Central memory CD8-positive, alpha-beta T cell (primary cell): Measurements from ENCODE around the gene SWAP70.

Experiments used
- ATAC-seq: fragments of 150-1000 bp; cut with Tn5 transposase; replicated peaks from 2 replicates; pipeline ENCODE4 v1.10.0; 2022; ENCODE audit warnings: mild to moderate bottlenecking, moderate FRiP score, moderate number of reproducible peaks; ENCODE audit not compliant: poor library complexity, severe bottlenecking; ENCODE audit errors: extremely low read depth
- DNase-seq, 2 donors: peaks; one replicate each; pipeline ENCODE4 v3.0.0; 2021; ENCODE audit warnings: low spot score in 2 of 2
- H3K27ac Mint-ChIP-seq: one replicate; pipeline ENCODE4 v1.8.0; 2022; ENCODE audit warnings: low read depth, mild to moderate bottlenecking, moderate library complexity, mixed read lengths
- H3K27me3 Mint-ChIP-seq: one replicate; pipeline ENCODE4 v1.8.0; 2022; ENCODE audit warnings: mixed read lengths
- H3K36me3 Mint-ChIP-seq: one replicate; pipeline ENCODE4 v1.8.0; 2022; ENCODE audit warnings: mild to moderate bottlenecking, moderate library complexity, mixed read lengths; ENCODE audit not compliant: insufficient read depth
- H3K4me1 Mint-ChIP-seq: one replicate; pipeline ENCODE4 v1.8.0; 2022; ENCODE audit warnings: mixed read lengths
- H3K4me3 Mint-ChIP-seq: one replicate; pipeline ENCODE4 v1.8.0; 2022; ENCODE audit warnings: mild to moderate bottlenecking, moderate library complexity, mixed read lengths
- H3K9me3 Mint-ChIP-seq: one replicate; pipeline ENCODE4 v1.8.0; 2022; ENCODE audit warnings: mixed read lengths

The SWAP70 gene

GRCh38 chr11:9719566-9720289 is 55.9 kb downstream of the SWAP70 start:
- H3K27me3 Mint-ChIP-seq, result no peaks in the 10 kb centered on the region
- no peak for ATAC-seq
- H3K27ac Mint-ChIP-seq, result no peak overlapping the region
- no peaks in the 10 kb centered on the region for H3K4me1 Mint-ChIP-seq
- no peaks in the 10 kb centered on the region for H3K9me3 Mint-ChIP-seq
- no peaks in the 10 kb centered on the region for H3K36me3 Mint-ChIP-seq
- H3K4me3 Mint-ChIP-seq, result no peak overlapping the region
- DNase-seq, result no peak

DNA sequence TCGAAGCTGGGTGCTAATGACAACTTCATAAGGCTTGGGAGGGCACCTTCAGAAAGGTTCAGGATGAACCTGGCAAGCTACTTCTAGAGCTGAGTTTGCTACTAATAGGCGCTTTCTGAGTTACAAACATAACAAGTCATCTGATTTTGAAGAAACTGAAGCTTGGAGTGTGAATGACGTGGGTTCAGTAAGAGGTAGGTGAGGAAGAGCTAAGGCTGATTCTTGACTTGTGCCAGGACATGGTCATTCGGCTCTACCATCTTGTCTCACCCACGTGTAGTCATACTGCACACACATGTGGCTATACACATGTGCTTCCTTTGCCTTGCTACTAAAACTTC is 56.4 kb downstream of the SWAP70 start:
- ATAC-seq, result no peak
- H3K4me1 Mint-ChIP-seq, result no peaks in the 10 kb centered on the region

GRCh38 chr11:9722023-9722422 is 58.1 kb downstream of the SWAP70 start:
- Mint-ChIP-seq H3K4me3 (no peak overlapping the region), H3K27ac (no peak overlapping the region), H3K36me3 (no peaks in the 10 kb centered on the region), H3K9me3 (no peaks in the 10 kb centered on the region), H3K27me3 (no peaks in the 10 kb centered on the region), H3K4me1 (no peaks in the 10 kb centered on the region)
- no peak for DNase-seq
- ATAC-seq, result no peak

More for the DNA sequence above, 56.4 kb downstream of the SWAP70 start:
- no peaks in the 10 kb centered on the region for H3K9me3 Mint-ChIP-seq
- H3K27ac Mint-ChIP-seq, result no peak overlapping the region
- H3K27me3 Mint-ChIP-seq, result no peaks in the 10 kb centered on the region
- no peak for DNase-seq
- H3K4me3 Mint-ChIP-seq, result no peak overlapping the region
- H3K36me3 Mint-ChIP-seq, result no peaks in the 10 kb centered on the region

DNA sequence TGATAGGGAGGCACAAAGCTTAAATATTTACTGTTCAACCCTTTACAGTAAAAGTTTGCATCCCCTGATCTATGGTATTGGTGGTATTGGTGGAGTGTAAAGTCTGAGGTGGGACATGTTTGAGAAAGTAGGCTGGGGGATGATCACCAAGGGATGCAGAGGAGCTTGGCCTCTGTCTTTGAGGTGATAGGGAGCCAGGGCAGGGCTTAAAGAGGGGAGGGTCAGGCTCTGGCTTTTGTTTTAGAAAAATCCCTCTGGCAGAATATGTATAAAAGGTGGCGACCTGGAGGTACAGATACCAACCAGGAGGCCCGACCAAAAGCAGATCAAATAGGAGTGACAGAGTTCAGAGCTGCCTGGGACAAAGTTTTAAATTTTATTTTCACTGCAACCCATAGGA is 59.0 kb downstream of the SWAP70 start:
- no peak overlapping the region for H3K4me3 Mint-ChIP-seq
- no peak overlapping the region for H3K27ac Mint-ChIP-seq
- DNase-seq (no peak), ATAC-seq (no peak)
- H3K36me3 Mint-ChIP-seq, result no peaks in the 10 kb centered on the region
- no peaks in the 10 kb centered on the region for H3K9me3 Mint-ChIP-seq
- H3K4me1 Mint-ChIP-seq, result no peaks in the 10 kb centered on the region
- H3K27me3 Mint-ChIP-seq, result no peaks in the 10 kb centered on the region

GRCh38 chr11:9726321-9727022 is 62.6 kb downstream of the SWAP70 start:
- H3K36me3 Mint-ChIP-seq, result peaks cover 2% of the 10 kb centered on the region
- H3K27ac Mint-ChIP-seq, result no peak overlapping the region
- no peaks in the 10 kb centered on the region for H3K9me3 Mint-ChIP-seq
- no peaks in the 10 kb centered on the region for H3K27me3 Mint-ChIP-seq
- no peaks in the 10 kb centered on the region for H3K4me1 Mint-ChIP-seq
- DNase-seq, result no peak
- H3K4me3 Mint-ChIP-seq, result no peak overlapping the region
- ATAC-seq, result no peak

GRCh38 chr11:9728058-9728457 is 64.2 kb downstream of the SWAP70 start:
- no peaks in the 10 kb centered on the region for H3K27me3 Mint-ChIP-seq
- ATAC-seq (no peak), DNase-seq (no peak)
- H3K9me3 Mint-ChIP-seq, result no peaks in the 10 kb centered on the region
- H3K4me3 Mint-ChIP-seq, result no peak overlapping the region
- H3K27ac Mint-ChIP-seq, result no peak overlapping the region
- H3K36me3 Mint-ChIP-seq, result peaks cover 2% of the 10 kb centered on the region
- no peaks in the 10 kb centered on the region for H3K4me1 Mint-ChIP-seq

DNA sequence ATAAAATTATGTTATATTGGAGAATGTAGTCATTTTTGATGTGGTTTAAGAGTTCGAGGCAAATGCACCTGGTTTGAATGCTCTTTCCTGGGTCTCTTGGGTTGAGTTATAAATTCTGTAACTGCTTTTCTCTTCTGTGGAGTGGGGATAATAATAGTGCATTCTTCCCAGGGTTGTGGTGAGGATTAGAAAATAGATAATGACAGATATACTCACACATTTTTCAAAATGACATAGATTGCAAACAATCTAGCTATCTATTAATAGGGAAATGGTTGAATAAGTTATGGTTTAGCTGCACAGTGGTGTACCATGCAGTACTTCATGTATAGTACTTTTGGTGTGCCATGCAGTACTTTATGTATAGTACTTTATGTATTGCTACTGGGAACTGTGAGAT is 67.4 kb downstream of the SWAP70 start:
- Mint-ChIP-seq H3K4me3 (no peak overlapping the region), H3K36me3 (peaks cover 5% of the 10 kb centered on the region), H3K27ac (no peak overlapping the region)

DNA sequence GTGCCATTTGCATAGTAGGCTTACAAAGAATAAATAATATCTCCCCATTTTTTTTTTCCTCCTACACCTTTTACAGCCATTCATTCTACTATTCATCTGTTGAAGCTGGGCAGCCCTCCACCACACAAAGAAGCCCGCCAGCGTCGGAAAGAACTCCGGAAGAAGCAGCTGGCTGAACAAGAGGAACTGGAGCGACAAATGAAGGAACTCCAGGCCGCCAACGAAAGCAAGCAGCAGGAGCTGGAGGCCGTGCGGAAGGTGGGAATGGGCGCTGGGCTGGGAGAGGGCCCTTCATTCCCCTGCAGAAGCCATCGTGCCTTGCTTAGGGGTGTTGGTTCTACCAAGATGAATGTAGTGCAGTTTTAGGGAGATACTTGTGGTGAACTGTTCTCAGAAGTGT is 68.6 kb downstream of the SWAP70 start:
- Mint-ChIP-seq H3K9me3 (peaks cover 15% of the 10 kb centered on the region), H3K27ac (no peak overlapping the region), H3K4me3 (no peak overlapping the region), H3K4me1 (no peaks in the 10 kb centered on the region), H3K36me3 (peaks cover 10% of the 10 kb centered on the region), H3K27me3 (no peaks in the 10 kb centered on the region)
- DNase-seq (no peak), ATAC-seq (no peak)

More for the DNA sequence above, 67.4 kb downstream of the SWAP70 start:
- Mint-ChIP-seq H3K27me3 (no peaks in the 10 kb centered on the region), H3K4me1 (no peaks in the 10 kb centered on the region), H3K9me3 (peaks cover 9% of the 10 kb centered on the region)
- ATAC-seq, result no peak
- DNase-seq, result no peak

DNA sequence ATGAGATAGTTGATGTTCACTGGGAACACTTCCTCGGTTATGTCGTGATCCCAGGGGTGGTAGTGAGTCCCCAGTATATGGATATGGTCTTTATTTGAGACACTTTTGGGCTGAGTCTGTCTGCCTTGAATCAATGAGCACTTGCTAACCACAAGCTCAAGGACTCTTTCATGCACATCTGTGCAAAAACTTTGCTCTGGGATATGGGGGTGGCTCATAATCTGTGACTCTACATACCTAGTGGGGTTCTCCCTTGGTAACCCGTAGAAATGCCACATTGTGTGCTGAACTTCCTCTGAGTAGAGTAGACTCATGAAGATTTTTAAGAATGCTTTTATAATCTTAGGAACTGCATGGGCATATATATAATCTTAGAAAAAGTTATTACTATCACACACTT is 69.3 kb downstream of the SWAP70 start:
- no peak for ATAC-seq
- H3K27ac Mint-ChIP-seq, result no peak overlapping the region
- H3K4me1 Mint-ChIP-seq, result no peaks in the 10 kb centered on the region
- no peak for DNase-seq
- H3K9me3 Mint-ChIP-seq, result peaks cover 15% of the 10 kb centered on the region
- H3K4me3 Mint-ChIP-seq, result no peak overlapping the region
- H3K27me3 Mint-ChIP-seq, result no peaks in the 10 kb centered on the region
- peaks cover 13% of the 10 kb centered on the region for H3K36me3 Mint-ChIP-seq

DNA sequence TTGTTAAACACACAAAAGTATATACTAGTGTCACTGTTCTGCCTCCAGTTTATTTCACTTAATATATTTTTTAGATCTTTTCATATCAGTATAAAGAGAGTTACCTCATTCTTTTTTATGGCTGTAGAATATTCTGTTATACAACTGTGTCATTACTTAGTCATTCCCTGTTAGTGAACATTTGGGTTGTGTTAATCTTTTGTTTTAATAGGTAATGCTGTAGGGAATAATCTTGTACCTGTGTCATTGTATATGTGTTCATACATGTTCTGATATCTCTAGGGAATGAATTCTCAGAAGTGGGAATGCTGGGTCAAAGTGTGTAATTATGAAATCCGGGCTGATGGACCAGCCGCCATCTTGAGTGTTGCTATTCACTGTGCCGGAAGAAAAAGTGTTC is 71.4 kb downstream of the SWAP70 start:
- Mint-ChIP-seq H3K27ac (no peak overlapping the region), H3K4me3 (no peak overlapping the region)

GRCh38 chr11:9735919-9736318 is 72.0 kb downstream of the SWAP70 start:
- H3K9me3 Mint-ChIP-seq, result peaks cover 15% of the 10 kb centered on the region
- peaks cover 12% of the 10 kb centered on the region for H3K36me3 Mint-ChIP-seq

More for the DNA sequence above, 71.4 kb downstream of the SWAP70 start:
- Mint-ChIP-seq H3K36me3 (peaks cover 12% of the 10 kb centered on the region), H3K9me3 (peaks cover 15% of the 10 kb centered on the region), H3K27me3 (no peaks in the 10 kb centered on the region), H3K4me1 (no peaks in the 10 kb centered on the region)
- ATAC-seq (no peak), DNase-seq (no peak)

GRCh38 chr11:9736365-9736764 is 72.5 kb downstream of the SWAP70 start:
- H3K27me3 Mint-ChIP-seq, result no peaks in the 10 kb centered on the region
- H3K4me1 Mint-ChIP-seq, result no peaks in the 10 kb centered on the region
- H3K27ac Mint-ChIP-seq, result no peak overlapping the region
- DNase-seq (no peak), ATAC-seq (no peak)
- H3K4me3 Mint-ChIP-seq, result no peak overlapping the region
- H3K36me3 Mint-ChIP-seq, result peaks cover 12% of the 10 kb centered on the region
- H3K9me3 Mint-ChIP-seq, result peaks cover 15% of the 10 kb centered on the region

More at GRCh38 chr11:9735919-9736318, 72.0 kb downstream of the SWAP70 start:
- H3K4me1 Mint-ChIP-seq, result no peaks in the 10 kb centered on the region
- ATAC-seq, result no peak
- no peak overlapping the region for H3K27ac Mint-ChIP-seq
- no peak overlapping the region for H3K4me3 Mint-ChIP-seq
- no peaks in the 10 kb centered on the region for H3K27me3 Mint-ChIP-seq
- DNase-seq, result no peak

- Mint-ChIP-seq H3K4me1 (no peaks in the 10 kb centered on the region), H3K27me3 (no peaks in the 10 kb centered on the region), H3K36me3 (peaks cover 12% of the 10 kb centered on the region), H3K9me3 (peaks cover 15% of the 10 kb centered on the region), H3K27ac (no peak overlapping the region), H3K4me3 (no peak overlapping the region)
- DNase-seq (no peak), ATAC-seq (no peak)
Observed at GRCh38 chr11:9738116-9738515, 74.2 kb downstream of the SWAP70 start.
